Urothelium cell line (cell line): ENCODE results near the gene DLGAP1.

Source experiments
- DNase-seq: peaks from one replicate; pipeline ENCODE4 v3.0.0; 2011; ENCODE audit warnings: low spot score, mixed read lengths
- FAIRE-seq: peaks from 2 replicates; lab custom pipeline; 2011; peaks lifted over from hg19 to GRCh38; lab: Jason Lieb, UNC

DLGAP1 gene

DNA sequence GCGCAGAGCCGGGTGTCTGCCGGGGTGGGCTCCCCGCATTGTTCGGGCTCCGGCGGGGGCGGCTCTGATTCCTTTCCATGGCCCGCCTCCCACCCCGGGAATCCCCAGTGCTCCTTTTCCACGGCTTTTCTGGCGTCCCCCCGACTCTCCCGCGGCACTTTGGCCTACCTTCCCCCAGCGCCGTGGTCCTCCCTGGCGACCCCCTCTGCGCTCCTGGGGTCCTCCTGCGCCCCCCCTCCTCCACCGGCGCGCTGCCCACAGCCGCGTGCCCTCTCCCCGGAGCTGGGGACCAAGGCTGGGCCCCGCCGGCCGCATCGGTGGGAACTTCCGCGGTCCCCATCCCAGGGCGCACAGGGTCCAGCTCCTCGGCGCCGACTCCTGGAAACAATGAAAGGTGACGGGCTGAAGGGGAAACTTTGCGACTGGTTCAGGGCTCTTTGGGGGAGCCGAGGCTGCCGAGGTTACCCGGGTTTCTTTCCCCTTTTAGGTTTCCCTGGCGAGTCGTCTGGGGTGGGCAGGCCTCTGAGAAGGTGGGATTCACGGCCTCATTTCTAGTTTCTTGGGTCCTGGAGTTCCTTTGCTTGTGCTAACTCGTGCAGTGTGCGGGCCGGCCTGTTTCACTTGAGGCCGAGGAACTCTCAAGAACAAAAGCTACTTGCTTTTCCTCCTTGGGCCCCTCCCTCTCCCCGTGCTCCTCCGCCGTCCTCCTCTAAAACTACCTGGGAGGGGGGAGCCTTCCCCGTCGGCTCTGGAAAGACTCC lies 1002.9 kb downstream of the DLGAP1 start:
- peak; percentile 73 for DNase-seq
- FAIRE-seq: no peak

DNA sequence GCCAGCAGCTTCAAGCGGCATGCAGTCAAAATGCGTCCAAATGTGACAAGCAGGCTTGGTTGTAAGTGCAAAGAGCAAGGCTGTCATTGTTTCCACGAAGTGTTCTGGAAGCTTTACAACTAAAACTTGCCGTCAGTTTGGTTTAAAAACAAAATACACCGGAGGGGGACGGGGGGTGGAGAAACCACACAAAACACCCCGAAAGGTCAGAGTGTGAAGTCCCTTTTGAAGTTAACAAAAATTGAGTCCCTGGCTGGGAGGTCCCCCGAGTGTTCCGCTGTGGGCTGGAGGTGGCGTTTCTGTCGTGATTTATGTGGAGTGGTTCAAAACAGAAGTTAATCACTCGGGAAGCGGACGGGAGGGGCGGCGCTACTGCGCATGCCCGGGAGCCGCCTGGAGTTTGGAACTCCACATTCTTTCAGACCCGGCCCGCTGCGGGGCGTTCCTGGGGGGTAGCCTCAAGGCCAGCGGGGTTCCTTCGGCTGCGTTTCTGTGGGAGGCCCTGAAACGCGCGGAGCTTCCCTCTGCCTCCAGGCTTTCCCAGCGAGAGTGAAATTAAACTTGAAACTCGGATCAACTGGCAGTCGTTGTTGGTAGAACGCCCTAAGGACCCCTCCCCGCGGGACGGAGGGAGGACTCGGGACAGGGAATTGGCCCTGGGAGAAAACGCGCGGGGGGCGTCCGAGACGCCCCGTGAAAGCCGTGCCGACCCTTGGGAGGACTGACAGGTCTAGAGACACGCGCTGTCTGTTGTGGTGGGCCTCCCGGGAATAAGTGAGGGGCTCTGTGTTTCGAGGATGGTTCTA lies 1003.7 kb downstream of the DLGAP1 start:
- FAIRE-seq (peak; percentile 96), DNase-seq (peak; percentile 98)

- no peak for FAIRE-seq
- DNase-seq: peak; percentile 43
Observed at GRCh38 chr18:3450799-3451182, 1004.3 kb downstream of the DLGAP1 start.

DNA sequence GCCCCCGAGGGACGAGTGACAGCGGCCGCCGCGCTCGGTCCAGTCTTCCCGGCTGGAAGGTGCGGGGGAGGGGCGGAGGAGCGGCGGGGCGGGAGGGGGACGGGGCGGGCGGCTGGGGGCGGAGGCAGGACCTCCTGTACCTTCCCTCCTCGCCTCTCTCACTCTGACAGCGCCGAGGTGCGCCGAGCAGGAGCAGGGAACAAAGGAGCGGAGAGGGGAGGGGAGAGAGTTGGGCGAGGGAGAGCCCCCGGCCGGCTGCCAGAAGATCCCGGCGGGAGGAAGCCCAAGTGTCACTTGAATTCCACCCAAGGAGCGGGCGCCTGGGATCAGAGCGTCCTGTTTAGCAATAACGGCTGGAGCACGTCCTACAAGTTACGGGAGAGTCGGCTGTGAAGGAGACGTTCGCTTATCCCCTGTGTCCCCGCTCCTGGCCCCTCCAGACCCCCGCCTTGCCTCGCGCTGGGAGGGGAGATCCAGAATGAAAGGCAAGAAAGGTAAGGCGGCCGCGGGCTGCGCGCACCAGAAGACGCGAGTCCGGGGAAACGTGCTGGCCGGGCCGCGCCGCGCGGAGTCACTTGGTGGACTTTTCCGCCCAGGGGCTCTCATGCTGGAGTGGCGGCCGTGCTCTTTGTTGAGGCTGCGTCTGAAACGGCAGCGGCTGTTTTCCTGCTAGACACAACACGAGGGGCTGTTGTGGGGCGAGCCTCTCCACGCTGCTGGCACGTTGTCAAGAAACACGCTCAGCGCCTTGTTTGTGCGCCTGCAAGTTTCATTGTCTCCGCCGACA lies 1004.9 kb downstream of the DLGAP1 start, which contains the start of gene TGIF1:
TGIF1 (plus strand) TSS at position 161 of the 787 bp plus-strand sequence; CDS start at position 479, 318 bp downstream.
- peak; percentile 91 for FAIRE-seq
- DNase-seq: peak; percentile 96

- FAIRE-seq: no peak
- peak; percentile 85 for DNase-seq
Observed at GRCh38 chr18:3449512-3450011, 1005.5 kb downstream of the DLGAP1 start.

- DNase-seq: no peak
- FAIRE-seq: peak; percentile 27
Observed at GRCh38 chr18:3448838-3449511, 1006.1 kb downstream of the DLGAP1 start.

GRCh38 chr18:3447895-3448837 lies 1006.9 kb downstream of the DLGAP1 start:
- FAIRE-seq (peak; percentile 98), DNase-seq (peak; percentile 99)

DNA sequence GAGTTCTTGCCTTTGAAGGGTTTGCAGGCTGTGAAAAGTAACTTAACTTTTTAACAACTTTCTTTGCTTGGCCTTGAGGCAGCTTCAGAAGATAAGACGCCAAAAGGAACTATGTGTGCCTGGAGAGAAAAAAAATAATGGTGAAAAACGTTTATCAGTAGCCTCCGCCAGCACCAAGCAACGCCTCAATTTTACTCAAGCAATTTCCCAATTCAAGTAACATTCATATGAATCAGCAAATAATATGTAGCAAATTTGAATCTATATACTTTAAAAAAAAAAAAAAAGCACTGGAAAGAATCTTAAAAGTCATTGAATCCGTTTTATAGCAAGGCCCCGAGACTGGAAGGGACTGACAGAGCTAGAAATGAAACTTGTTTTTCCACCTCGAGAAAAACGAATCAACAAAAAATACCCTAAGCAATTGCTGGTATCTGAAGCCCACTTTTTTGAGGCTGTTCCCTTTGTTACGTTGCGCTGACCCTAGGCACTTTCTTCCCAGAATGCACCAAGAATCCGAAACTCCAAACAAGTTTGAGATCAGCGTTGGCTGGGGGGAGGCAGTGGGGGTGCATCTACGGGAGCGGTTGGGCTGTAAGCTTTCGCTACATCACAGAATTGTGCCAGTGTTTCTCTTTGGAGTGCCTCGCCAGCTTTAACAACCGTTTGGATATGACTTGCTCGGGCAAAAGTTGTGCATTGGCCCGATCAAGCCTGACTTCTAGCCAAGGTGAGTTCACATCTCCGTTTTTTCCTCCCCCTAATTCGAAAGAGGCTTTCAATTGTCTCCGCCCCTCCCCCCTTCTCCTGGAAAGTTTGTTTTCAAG lies 1007.8 kb downstream of the DLGAP1 start:
- FAIRE-seq (no peak), DNase-seq (peak; percentile 66)
